SHP77 (cell line): ENCODE measurements around the gene SNED1.

ENCODE experiments used
- DNase-seq, 2 experiments: peaks; one replicate each; lab custom pipeline; 2025; lab: John Stamatoyannopoulos, UW

Gene SNED1

GRCh38 chr2:241030333-241030680, 31.9 kb downstream of the SNED1 start:
- DNase-seq, result no peak

GRCh38 chr2:241030883-241031282, 32.5 kb downstream of the SNED1 start:
- peak; percentile 41 to 69 for DNase-seq

DNA sequence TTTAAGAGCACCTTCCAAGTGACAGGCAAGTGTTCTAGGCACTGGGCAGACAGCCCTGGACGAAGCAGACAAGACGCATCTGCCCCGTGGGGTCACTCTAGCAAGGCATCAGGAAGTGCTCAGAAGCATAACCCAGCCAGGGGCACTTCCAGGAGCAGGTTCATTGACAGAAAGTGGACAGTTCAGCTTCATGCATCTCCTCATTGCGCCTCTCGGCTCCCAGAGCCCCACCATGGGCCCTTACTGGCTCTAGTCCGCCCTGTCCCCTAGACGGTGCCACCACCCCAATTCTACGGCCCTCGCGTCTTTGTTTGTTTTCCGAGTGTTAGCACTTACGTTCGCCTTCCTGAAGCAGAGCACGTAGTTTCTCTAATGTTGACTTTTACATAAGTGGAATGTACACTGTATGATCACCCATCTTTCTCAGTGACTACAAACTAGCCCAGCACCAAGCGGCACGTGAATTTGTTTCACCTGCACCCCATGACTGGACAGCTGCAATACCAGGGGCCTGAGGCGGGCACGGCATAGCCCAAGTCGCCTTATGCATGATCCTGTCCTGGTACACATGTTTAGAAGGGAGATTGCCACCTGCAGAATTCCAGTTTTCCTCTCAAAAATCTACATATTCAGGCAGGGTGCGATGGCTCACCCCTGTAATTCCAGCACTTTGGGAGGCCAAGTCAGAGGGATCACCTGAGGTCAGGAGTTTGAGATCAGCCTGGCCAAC, 33.2 kb downstream of the SNED1 start:
- peak; percentile 10 to 34 for DNase-seq

GRCh38 chr2:241033336-241033987, 35.0 kb downstream of the SNED1 start:
- no peak for DNase-seq

- DNase-seq, result no peak
These were observed 35.6 kb downstream of the SNED1 start for GRCh38 chr2:241033994-241034393.

DNA sequence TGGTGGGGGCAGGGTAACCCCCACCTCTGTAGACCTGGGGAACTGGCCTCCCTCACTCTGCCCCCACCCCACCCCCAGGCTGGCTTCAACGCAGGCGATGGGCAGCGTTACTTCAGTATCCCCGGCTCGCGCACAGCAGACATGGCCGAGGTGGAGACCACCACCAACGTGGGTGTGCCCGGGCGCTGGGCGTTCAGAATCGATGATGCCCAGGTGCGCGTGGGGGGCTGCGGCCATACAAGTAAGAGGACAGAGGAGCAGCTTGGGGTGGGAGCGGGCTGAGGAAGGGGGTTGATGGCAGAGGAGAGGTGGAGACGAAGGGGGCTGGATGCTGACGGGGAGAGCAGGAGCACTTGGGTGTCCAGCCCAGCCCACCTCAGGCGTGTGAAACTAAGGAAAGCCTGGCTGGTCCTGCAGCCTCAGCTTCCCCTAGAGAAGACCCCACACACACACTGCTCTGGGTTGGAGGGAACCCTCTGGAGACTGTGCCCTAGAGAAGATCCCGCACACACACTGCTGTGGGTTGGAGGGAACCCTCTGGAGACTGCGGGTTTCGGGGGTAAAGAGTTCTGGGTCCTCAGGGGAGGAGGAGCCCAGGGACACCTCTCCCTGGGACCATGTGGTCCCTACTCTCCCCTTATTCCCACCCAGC, 36.2 kb downstream of the SNED1 start:
- DNase-seq, result no peak

DNA sequence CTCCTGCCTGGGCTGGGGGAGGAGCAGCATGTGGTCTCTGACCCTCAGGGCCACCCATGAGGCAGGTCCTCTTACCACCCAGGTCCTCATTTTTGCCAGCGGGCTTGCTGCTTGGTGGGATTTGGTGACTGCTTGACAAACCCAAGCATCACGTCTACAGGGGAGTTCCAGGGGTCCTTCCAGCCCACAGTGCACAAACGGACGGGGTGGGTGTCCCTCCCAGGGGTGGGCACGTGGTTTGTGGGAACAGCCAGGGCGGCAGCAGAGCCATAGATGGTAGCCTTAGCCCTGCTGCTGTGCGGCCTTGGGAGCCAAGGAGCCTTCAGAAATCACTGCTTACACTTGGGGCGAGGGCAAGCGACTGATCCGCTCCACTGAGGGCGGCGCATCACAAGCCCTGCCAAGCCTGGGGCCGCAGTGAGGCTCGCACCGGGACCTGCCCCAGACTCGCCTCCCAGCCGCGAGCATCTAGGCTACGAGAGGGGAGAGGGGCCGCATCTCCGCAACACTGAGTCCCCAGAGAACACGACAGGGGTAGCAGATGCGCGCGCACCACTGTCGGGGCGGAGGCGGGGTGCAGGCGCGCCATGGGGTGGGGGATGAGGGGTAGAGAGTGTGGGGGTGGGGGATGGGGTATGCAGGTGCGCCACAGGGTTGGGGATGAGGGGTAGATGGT, 36.9 kb downstream of the SNED1 start:
- DNase-seq, result no peak

DNA sequence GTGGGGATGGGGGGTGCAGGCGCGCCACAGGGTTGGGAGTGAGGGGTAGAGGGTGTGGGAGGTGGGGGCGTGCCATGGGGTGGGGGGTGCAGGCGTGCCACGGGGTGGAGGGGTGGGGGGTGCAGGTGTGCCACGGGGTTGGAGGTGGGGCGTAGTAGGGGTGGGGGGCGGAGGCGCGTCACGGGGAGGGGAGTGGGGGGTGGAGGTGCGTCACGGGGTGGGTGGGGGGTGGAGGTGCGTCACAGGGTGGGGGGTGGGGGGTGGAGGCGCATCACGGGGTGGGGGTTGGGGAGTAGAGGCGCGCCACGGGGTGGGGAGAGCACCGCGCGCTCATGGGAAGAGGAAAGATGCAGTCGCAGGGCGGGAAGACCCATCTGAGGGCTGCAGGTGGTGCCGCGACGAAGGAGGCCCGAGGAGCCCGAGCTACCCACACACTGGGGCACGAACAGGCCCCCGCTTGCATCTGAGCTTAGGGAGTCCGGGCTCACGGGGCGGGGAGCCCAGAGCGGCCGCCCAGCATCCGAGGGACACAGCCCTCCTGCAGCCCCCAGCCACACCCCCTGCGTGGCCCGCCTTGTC, 37.5 kb downstream of the SNED1 start:
- DNase-seq, result no peak

DNA sequence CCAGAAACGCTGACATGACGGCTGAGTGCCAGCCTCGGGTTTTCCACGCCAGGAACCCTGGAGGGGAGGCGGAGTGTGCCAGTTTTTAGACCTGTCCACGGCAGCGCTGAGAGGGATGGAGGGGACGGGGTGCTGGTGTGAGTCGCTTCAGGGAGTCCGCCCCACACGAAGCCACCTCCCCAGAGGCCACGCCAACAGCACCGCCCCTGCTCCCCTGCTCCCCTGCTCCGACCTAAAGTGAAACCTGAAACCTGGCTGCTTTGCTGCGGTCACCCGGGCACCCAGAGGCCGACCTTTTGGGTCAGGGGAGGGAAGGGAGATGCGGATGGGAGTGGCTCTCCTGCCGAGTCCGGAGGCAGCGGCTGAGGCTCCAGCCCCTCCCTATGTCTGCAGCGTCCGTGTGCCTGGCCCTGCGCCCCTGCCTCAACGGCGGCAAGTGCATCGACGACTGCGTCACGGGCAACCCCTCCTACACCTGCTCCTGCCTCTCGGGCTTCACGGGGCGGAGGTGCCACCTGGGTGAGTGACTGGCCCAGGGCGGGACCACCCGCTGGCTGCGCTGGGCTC, 38.1 kb downstream of the SNED1 start:
- DNase-seq, result no peak

DNA sequence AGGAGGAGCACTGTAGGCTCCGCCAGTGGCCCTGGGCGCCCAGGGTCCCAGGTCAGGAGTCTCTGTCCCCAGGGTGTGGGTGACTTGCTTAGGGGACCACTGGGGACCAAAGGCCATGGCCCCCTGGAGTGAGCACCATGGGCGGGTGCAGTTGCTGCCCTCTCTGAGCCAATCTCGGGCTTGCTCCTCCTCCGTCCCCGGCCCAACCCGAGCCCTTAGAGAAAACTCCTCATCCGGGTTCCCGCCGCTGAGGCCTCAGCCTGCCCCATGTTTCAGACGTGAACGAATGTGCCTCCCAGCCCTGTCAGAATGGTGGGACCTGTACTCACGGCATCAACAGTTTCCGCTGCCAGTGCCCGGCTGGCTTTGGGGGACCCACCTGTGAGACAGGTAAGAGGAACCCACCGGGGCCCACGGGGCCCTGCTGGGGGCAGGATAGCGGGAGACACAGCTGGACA, 38.6 kb downstream of the SNED1 start:
- DNase-seq, result no peak

DNA sequence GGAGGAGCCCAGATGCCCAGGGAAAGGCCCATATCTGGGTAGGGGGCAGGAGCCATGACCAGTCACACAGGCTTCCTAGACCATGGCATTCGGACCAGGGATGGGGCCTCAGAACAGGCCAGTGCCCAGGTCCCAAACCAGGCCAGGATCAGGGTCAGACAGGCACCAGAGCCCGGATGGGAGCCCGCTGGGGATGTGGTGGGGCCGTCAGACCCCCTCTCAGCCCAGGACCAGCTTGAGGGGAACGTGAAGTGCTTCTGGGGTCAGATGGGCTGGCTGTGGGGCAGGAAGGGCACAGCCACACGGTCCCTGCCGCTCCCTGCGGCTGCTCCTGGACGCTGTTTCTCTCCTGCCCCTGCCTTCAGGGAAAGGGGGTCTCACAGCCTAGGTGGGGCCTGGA, 39.1 kb downstream of the SNED1 start:
- no peak for DNase-seq

DNA sequence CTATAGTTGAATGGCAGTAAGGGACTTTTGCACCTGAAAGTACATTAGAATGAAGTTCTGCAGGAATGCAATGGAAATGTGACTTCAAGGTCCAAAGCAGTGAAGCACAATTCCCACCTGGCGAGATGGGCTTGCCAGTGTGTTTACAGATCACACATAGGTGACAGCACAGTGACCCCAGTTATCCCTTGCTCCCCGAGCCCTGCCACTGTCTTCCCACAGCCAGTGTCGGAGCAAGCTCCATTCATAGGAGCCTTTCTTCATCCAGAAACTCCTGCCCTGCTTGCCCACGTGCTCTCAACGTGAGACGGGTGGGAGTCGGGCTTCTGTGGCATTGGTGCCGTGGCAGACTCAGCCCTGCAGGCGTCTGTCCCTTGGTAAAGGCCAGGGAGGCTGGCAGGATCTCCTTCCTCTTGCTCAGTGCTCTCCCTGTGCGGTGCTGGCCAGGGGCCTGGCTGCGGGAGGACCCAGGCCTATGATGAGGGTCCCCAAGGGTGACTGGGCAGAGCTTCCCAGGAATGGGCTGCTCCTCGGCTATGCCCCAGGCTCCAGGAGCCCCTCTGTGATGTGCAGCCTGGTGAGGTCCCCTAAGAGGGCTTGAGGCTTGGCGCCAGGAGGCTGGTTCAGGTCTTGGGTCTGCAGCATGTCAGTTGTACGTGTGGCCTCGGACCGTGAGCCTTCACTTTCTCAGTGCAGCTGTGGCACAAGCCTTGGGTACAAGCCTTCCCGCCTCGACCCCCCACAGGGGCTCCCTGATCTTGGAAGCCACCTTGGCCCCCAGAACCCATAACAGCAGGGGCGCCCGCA, 40.2 kb downstream of the SNED1 start:
- no peak for DNase-seq

DNA sequence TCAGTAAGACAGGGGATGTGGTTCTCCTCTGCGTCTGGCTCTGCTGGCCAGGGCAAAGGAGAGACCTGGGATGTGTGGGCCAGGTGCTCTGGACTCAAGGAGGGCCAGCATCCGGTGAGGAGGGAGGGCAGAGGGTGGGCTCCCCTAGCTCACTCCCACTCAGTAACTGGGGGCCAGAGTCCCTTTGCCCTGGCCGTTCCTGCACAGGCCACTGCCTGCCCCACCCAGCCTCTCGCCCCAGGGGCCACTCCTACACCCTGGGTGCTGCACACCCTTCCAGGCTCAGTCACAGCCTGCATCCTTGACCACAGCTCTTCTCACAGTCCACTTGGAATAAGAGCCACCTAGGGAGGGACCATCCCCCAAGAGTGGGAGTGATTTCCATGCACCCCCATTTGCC, 41.0 kb downstream of the SNED1 start:
- no peak for DNase-seq

GRCh38 chr2:241040081-241040803, 41.8 kb downstream of the SNED1 start:
- DNase-seq, result no peak

GRCh38 chr2:241041589-241042158, 43.3 kb downstream of the SNED1 start:
- no peak for DNase-seq

GRCh38 chr2:241043581-241043980, 45.2 kb downstream of the SNED1 start:
- no peak for DNase-seq

- DNase-seq, result no peak
These were observed 49.0 kb downstream of the SNED1 start for GRCh38 chr2:241047253-241048010.

DNA sequence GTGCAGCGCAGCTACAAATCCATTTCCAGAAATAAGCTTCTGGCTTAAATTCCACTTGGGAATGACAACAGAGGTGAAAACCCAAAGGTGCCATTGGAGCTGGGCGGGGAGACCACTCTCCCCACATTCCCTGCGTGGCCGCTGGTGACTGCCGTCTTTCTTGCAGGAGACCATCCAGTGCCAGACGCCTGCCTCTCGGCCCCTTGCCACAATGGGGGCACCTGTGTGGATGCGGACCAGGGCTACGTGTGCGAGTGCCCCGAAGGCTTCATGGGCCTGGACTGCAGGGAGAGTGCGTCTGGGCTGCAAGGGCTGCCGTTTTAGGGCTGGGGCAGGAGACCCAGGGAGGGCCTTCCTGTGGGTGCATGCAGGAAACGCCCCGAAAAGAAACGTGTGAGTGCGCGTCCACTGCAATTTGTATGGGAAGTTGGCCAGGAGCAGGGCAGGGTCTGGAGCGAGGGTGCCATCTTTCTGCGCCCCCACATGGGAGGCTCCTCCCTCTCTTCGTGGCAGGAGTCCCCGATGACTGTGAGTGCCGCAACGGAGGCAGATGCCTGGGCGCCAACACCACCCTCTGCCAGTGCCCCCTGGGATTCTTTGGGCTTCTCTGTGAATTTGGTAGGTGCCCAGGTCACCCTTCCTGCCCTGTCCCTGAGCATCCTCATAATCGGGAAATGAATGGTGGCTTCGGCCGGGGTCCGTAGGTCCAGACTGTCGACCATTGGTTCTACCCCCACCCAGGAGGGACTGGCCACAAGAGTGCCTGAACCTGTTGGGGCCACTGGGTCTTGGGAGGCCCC, 49.9 kb downstream of the SNED1 start:
- DNase-seq, result no peak

GRCh38 chr2:241048949-241049343, 50.5 kb downstream of the SNED1 start:
- no peak for DNase-seq
